Testis (tissue), 2 donors: Measurements from ENCODE around the gene OASL.

Experiments used
- CTCF ChIP-seq, 3 experiments: fragments of 450-650 bp in 2 of 3; fragments of 200-600 bp in 1 of 3; sonication (generic) in 1 of 3; IDR thresholded peaks; one replicate each; pipeline ENCODE4 v1.5.1; 2016 to 2019; ENCODE audit warnings: antibody characterized with exemption in 3 of 3, mild to moderate bottlenecking in 2 of 3, moderate library complexity in 1 of 3
- POLR2A ChIP-seq: fragments of 450-650 bp; IDR thresholded peaks from one replicate; pipeline ENCODE4 v1.6.1; 2017; ENCODE audit warnings: antibody characterized with exemption, mild to moderate bottlenecking, moderate library complexity

- TF ChIP-seq CTCF (IDR thresholded peaks at IDR 0.05) (no peak), POLR2A (no peak)
These were observed 11.7 kb upstream of the OASL start for GRCh38 chr12:121050725-121051124.
